ENCODE results near the gene HEXIM2. TPM values are rescaled to one million over a fixed set of nuclear protein-coding genes. Genes with fewer than 3 reads are reported as not detected.

Gene HEXIM2
- total and polyA plus RNA-seq, 11 donors, result 3.4 to 7.5 (median 5.7) TPM

GRCh38 chr17:45138911-45139532 lies 22.7 kb upstream of the HEXIM2 start:
- ATAC-seq (no peak), DNase-seq (peak in 2 of 5 donors; percentile 11 to 39)
- Histone ChIP-seq H3K4me3 (no peak overlapping the region), H3K9me3 (no peaks in the 10 kb centered on the region), H3K27ac (no peak overlapping the region), H3K4me1 (peaks cover 0 to 28% (median 16%) of the 10 kb centered on the region in 12 donors), H3K36me3 (peaks cover 0 to 10% (median 0%) of the 10 kb centered on the region in 9 donors), H3K27me3 (no peaks in the 10 kb centered on the region)
- TF ChIP-seq CTCF (IDR thresholded peaks at IDR 0.05) (no peak), POLR2A (IDR thresholded peaks at IDR 0.05) (no peak)
- 86 to 90% (median 88%) methylated on average over 14 of the region's 14 CpGs for WGBS, 4 donors
- intact Hi-C loops (cut with DNase I), result loop anchor here in 4 of 10 donors (5.0 to 10.0 kb wide), 4 partner anchors 84 to 364 kb away; partner anchors contain the start of gene DCAKD (in 1 of the 4)

- intact Hi-C loops (cut with DNase I), result loop anchor here in 4 of 10 donors (5.0 to 10.0 kb wide), 4 partner anchors 85 to 365 kb away; partner anchors contain the start of gene DCAKD (in 1 of the 4)
- DNase-seq, result peak in 1 of 5 donors; percentile 16
Measured at GRCh38 chr17:45139533-45139920, 22.1 kb upstream of the HEXIM2 start.

GRCh38 chr17:45143094-45143670 lies 18.5 kb upstream of the HEXIM2 start:
- Histone ChIP-seq H3K4me1 (peaks cover 0 to 42% (median 24%) of the 10 kb centered on the region in 12 donors), H3K36me3 (peaks cover 0 to 6% (median 0%) of the 10 kb centered on the region in 9 donors), H3K27me3 (no peaks in the 10 kb centered on the region), H3K27ac (peak overlapping the region; percentile 87 to 99 (median 92)), H3K9me3 (no peaks in the 10 kb centered on the region), H3K4me3 (peak overlapping the region in 9 of 12 donors; percentile 47 to 65 (median 56))
- WGBS, 4 donors, result 70 to 79% (median 73%) methylated on average over 8 to 13 of the region's 13 CpGs
- ATAC-seq, result no peak
- DNase-seq, result peak in 1 of 5 donors; percentile 38
- TF ChIP-seq POLR2A (IDR thresholded peaks at IDR 0.05), result no peak
- no peak for TF ChIP-seq CTCF (IDR thresholded peaks at IDR 0.05)
- intact Hi-C loops (cut with DNase I), result no loop called here

More at GRCh38 chr17:45139533-45139920, 22.1 kb upstream of the HEXIM2 start:
- H3K4me1 ChIP-seq, result peaks cover 0 to 33% (median 20%) of the 10 kb centered on the region in 12 donors
- no peak for ATAC-seq
- 87 to 93% (median 88%) methylated on average over 4 of the region's 4 CpGs for WGBS, 4 donors
- no peak overlapping the region for H3K4me3 ChIP-seq
- H3K9me3 ChIP-seq, result no peaks in the 10 kb centered on the region
- no peak overlapping the region for H3K27ac ChIP-seq
- TF ChIP-seq POLR2A (IDR thresholded peaks at IDR 0.05) (no peak), CTCF (IDR thresholded peaks at IDR 0.05) (no peak)
- peaks cover 0 to 10% (median 0%) of the 10 kb centered on the region in 9 donors for H3K36me3 ChIP-seq
- H3K27me3 ChIP-seq, result no peaks in the 10 kb centered on the region

GRCh38 chr17:45143767-45144198 lies 17.9 kb upstream of the HEXIM2 start:
- intact Hi-C loops (cut with DNase I), result no loop called here
- WGBS, 4 donors, result 21 to 32% (median 24%) methylated on average over 17 to 21 of the region's 21 CpGs
- H3K4me3 ChIP-seq, result peak overlapping the region; percentile 26 to 65 (median 54)
- TF ChIP-seq POLR2A (IDR thresholded peaks at IDR 0.05), result peak in 1 of 2 donors; percentile 17
- no peak for TF ChIP-seq CTCF (IDR thresholded peaks at IDR 0.05)
- no peaks in the 10 kb centered on the region for H3K27me3 ChIP-seq
- ATAC-seq (peak in 3 of 4 donors; percentile 2 to 26 (median 21)), DNase-seq (peak; percentile 89 to 95 (median 91))
- peaks cover 0 to 4% (median 0%) of the 10 kb centered on the region in 9 donors for H3K36me3 ChIP-seq
- H3K4me1 ChIP-seq, result peaks cover 0 to 42% (median 24%) of the 10 kb centered on the region in 12 donors
- peak overlapping the region; percentile 87 to 99 (median 92) for H3K27ac ChIP-seq
- no peaks in the 10 kb centered on the region for H3K9me3 ChIP-seq

All from heart left ventricle (tissue), 16 donors.